NCI-H2107 treated with DMSO at 0.1 percent for 48 hours (cell line): ENCODE results near the gene SGSM2.
"Not testable (repeated sequence)": the region's sequence is repeated elsewhere in the genome, so short reads cannot be mapped to it uniquely, and the experiment has no call there.

Experiments
- DNase-seq: peaks from one replicate; lab custom pipeline; 2025; ENCODE audit not compliant: unreplicated experiment; lab: John Stamatoyannopoulos, UW

SGSM2 gene

GRCh38 chr17:2336852-2337543 lies at the start of gene SGSM2:
Gene SGSM2 (plus strand): TSS chr17:2337501. CDS start chr17:2337689, 188 bp downstream.
- DNase-seq = peak; percentile 2

- no peak for DNase-seq
These were observed 47.3 kb upstream of the SGSM2 start for GRCh38 chr17:2289878-2290478.

GRCh38 chr17:2292100-2292499 lies 45.2 kb upstream of the SGSM2 start:
- no peak for DNase-seq

- DNase-seq = no peak
These were observed 41.7 kb upstream of the SGSM2 start for GRCh38 chr17:2295575-2295974.

- DNase-seq = no peak
These were observed 40.3 kb upstream of the SGSM2 start for GRCh38 chr17:2297023-2297422.

GRCh38 chr17:2299136-2299535 lies 38.2 kb upstream of the SGSM2 start:
- DNase-seq = no peak

GRCh38 chr17:2299756-2300155 lies 37.5 kb upstream of the SGSM2 start:
- DNase-seq = no peak

- DNase-seq = no peak
These were observed 34.5 kb upstream of the SGSM2 start for GRCh38 chr17:2302778-2303203.

- DNase-seq = peak; percentile 57
These were observed 33.8 kb upstream of the SGSM2 start, which contains the start of the genes SMG6 and SRR for GRCh38 chr17:2303204-2304188. Gene SMG6 (minus strand): TSS chr17:2303785. CDS start chr17:2303720, 65 bp downstream. Gene SRR (plus strand): TSS chr17:2303950. CDS start chr17:2315561, 11,611 bp downstream.

GRCh38 chr17:2304931-2305330 lies 32.4 kb upstream of the SGSM2 start:
- no peak for DNase-seq

- no peak for DNase-seq
These were observed 27.8 kb upstream of the SGSM2 start for GRCh38 chr17:2309338-2310154.

GRCh38 chr17:2312736-2313135 lies 24.6 kb upstream of the SGSM2 start:
- no peak for DNase-seq

GRCh38 chr17:2316916-2317205 lies 20.4 kb upstream of the SGSM2 start:
- not testable (repeated sequence) for DNase-seq

- no peak for DNase-seq
These were observed 19.5 kb upstream of the SGSM2 start for GRCh38 chr17:2317796-2318195.

- DNase-seq = no peak
These were observed 18.2 kb upstream of the SGSM2 start for GRCh38 chr17:2319051-2319450.

GRCh38 chr17:2321399-2321798 lies 15.9 kb upstream of the SGSM2 start:
- DNase-seq = no peak

GRCh38 chr17:2323629-2324314 lies 13.5 kb upstream of the SGSM2 start:
- no peak for DNase-seq

- DNase-seq = no peak
These were observed 6.0 kb upstream of the SGSM2 start for GRCh38 chr17:2331303-2331702.

- no peak for DNase-seq
These were observed 1.5 kb upstream of the SGSM2 start for GRCh38 chr17:2335726-2336214.
